ENCODE measurements around the gene HNRNPA0.

Gene HNRNPA0

DNA sequence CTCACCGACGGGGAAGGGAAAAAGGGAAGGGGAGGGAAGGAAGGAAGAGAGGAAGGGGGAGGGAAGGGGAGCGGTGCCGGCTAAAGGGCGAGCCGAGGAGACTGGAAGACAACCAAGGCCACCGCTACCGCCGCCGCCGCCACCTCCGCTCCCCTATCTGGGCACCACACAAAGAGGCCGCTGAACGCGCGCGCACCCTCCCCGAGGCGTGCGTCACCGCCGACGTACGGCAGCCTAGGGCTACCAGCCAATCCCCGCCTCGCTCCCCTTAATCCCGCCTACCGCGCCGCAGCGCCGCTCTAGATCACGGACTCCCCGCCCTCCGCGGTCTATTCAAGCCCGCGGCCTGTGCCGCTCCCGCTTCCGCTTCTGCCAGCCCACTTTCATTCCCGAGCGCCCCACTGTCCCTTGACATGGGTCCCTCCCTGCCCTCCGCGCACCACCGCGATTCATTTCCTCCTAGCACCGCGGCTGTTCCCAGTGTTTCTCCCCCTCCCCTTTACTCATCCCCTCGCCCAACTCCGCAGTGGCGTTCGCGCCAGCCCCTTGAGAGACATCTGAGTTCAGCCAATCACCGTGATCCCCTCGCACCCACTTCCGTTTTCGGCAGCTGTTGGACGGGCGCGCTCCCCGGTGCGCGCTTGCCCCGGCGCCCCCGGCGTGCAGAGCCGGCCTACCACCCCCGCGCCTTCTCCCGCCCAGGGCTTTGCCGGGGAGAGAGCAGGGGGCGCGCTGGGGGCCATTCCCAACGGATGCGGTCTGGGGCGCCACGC, at the start of gene HNRNPA0:
HNRNPA0 (minus strand) TSS at position 176 of the 773 bp plus-strand sequence. CDS start 297 bp downstream, outside the sequence.
- Histone ChIP-seq H3K27me3 (ENCODE audit: insufficient read depth, low read length, poor library complexity, severe bottlenecking) (peaks cover 11% of the 10 kb centered on the region), H3K4me3 (ENCODE audit: low read length, poor library complexity, severe bottlenecking) (peak within 1 kb of the TSS; percentile 99), H3K79me2 (ENCODE audit: insufficient read depth, low read length) (peaks cover 48% of the 10 kb centered on the region), H2AFZ (ENCODE audit: low read length) (peak within 1 kb of the TSS; percentile 81), H3K9me2 (replicated peaks; ENCODE audit: low read depth, low read length) (no peaks in the 10 kb centered on the region), H3K36me3 (ENCODE audit: insufficient read depth, low read length) (peaks cover 16% of the 10 kb centered on the region), H3K9me3 (ENCODE audit: insufficient read depth, low read depth, low read length) (no peaks in the 10 kb centered on the region), H3K4me2 (ENCODE audit: low read depth, low read length, poor library complexity, severe bottlenecking) (peak within 1 kb of the TSS; percentile 88), H3F3A (ENCODE audit: low read depth) (no peaks in the 10 kb centered on the region), H3K9ac (ENCODE audit: low read depth, low read length, poor library complexity, severe bottlenecking) (peak within 1 kb of the TSS; percentile 100), H4K20me1 (ENCODE audit: insufficient read depth, low read length, poor library complexity, severe bottlenecking) (peaks cover 46% of the 10 kb centered on the region), H3K4me1 (ENCODE audit: insufficient read depth, low read length, poor library complexity, severe bottlenecking) (peaks cover 31% of the 10 kb centered on the region)
- TF ChIP-seq, protein P1, sequence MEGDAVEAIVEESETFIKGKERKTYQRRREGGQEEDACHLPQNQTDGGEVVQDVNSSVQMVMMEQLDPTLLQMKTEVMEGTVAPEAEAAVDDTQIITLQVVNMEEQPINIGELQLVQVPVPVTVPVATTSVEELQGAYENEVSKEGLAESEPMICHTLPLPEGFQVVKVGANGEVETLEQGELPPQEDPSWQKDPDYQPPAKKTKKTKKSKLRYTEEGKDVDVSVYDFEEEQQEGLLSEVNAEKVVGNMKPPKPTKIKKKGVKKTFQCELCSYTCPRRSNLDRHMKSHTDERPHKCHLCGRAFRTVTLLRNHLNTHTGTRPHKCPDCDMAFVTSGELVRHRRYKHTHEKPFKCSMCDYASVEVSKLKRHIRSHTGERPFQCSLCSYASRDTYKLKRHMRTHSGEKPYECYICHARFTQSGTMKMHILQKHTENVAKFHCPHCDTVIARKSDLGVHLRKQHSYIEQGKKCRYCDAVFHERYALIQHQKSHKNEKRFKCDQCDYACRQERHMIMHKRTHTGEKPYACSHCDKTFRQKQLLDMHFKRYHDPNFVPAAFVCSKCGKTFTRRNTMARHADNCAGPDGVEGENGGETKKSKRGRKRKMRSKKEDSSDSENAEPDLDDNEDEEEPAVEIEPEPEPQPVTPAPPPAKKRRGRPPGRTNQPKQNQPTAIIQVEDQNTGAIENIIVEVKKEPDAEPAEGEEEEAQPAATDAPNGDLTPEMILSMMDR (conservative IDR thresholded peaks at IDR 0.05; ENCODE audit: low read length) = no peak
- TF ChIP-seq EZH2phosphoT487 (IDR thresholded peaks at IDR 0.05; ENCODE audit: borderline replicate concordance) = no peak

DNA sequence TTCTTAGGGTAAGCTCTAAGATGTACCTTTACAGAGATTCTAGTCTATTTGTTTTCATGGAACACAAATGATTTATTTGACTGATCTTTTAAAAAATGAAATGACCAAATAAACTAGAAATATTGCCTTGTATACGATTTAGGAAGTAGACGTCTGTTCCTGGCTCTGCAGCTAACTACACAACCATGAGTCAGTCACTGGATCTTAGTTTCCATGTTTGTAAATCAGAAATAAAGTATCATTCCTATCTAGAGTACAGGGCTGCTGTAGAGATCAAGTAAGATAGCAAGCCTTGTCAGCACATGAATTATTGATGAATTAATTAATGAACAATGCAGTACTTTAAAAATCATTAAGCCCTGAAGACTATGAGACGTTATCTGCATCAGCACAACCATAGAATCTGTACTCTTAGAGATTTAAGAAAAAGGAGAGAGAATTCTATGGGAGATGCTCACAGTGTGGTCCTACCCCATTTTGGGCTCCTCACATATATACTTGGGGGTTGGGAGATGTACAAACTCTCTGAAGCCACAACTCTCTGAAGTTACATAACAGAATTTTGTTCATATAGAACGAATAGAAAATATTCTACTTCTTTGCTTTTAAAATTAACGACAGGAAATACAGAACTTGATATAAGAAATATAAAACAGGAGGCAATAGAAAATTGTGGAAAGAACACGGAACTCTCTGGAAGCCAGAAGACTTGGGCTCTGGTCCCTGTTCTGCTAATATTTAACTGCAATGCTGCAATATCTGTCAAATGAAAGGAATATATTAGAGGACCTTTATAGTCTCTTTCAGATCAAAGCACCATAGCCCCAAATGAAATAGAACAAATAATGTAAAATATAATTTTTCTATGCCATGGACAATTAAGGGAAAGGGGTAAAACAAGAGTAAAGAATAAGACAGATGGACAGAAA, 48.4 kb upstream of the HNRNPA0 start:
- no peak overlapping the region for H3K4me2 ChIP-seq (ENCODE audit: low read depth, low read length, poor library complexity, severe bottlenecking)
- no peaks in the 10 kb centered on the region for H4K20me1 ChIP-seq (ENCODE audit: insufficient read depth, low read length, poor library complexity, severe bottlenecking)
- H3K9me3 ChIP-seq (ENCODE audit: insufficient read depth, low read depth, low read length) = no peaks in the 10 kb centered on the region
- TF ChIP-seq EZH2phosphoT487 (IDR thresholded peaks at IDR 0.05; ENCODE audit: borderline replicate concordance) = no peak
- TF ChIP-seq, protein P1 (conservative IDR thresholded peaks at IDR 0.05; ENCODE audit: low read length) = no peak
- H3K9ac ChIP-seq (ENCODE audit: low read depth, low read length, poor library complexity, severe bottlenecking) = no peak overlapping the region
- no peaks in the 10 kb centered on the region for H3K4me1 ChIP-seq (ENCODE audit: insufficient read depth, low read length, poor library complexity, severe bottlenecking)
- no peaks in the 10 kb centered on the region for H3K27me3 ChIP-seq (ENCODE audit: insufficient read depth, low read length, poor library complexity, severe bottlenecking)
- H3K36me3 ChIP-seq (ENCODE audit: insufficient read depth, low read length) = no peaks in the 10 kb centered on the region
- no peaks in the 10 kb centered on the region for H3F3A ChIP-seq (ENCODE audit: low read depth)
- H2AFZ ChIP-seq (ENCODE audit: low read length) = no peak overlapping the region
- no peak overlapping the region for H3K4me3 ChIP-seq (ENCODE audit: low read length, poor library complexity, severe bottlenecking)
- no peaks in the 10 kb centered on the region for H3K79me2 ChIP-seq (ENCODE audit: insufficient read depth, low read length)
- no peaks in the 10 kb centered on the region for H3K9me2 ChIP-seq (replicated peaks; ENCODE audit: low read depth, low read length)

DNA sequence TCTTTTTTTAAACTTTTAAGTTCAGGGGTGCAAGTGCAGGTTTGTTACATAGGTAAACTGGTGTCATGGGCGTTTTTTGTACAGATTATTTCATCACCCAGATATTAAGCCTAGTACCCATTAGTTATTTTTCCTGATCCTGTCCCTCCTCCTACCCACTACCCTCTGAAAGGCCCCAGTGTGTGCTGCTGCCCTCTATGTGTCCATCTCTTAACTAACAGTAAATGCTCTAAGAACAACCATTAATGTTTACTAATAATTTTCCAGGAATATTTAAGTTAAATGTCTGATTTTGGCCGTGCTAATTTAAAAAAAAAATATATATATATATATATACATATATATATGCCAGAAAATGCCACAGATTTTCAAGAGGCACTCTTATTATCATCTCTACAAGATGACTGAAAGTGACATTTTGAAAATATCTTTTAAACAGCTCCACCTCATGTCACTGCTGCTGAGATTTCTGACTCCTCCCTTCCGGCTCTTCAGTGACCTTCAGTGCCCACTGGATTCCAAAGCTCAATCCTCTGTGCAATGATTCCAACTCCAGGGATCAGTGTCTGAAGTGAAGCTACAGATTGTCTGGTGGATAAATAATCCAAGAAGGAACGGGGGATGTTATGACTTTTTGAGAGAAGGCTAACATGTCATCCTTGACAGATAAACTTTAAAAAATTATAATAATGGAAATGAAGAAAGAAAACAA, 46.7 kb upstream of the HNRNPA0 start:
- Histone ChIP-seq H3K4me1 (ENCODE audit: insufficient read depth, low read length, poor library complexity, severe bottlenecking) (no peaks in the 10 kb centered on the region), H3K27me3 (ENCODE audit: insufficient read depth, low read length, poor library complexity, severe bottlenecking) (no peaks in the 10 kb centered on the region), H2AFZ (ENCODE audit: low read length) (no peak overlapping the region), H3K36me3 (ENCODE audit: insufficient read depth, low read length) (no peaks in the 10 kb centered on the region), H3F3A (ENCODE audit: low read depth) (no peaks in the 10 kb centered on the region), H3K79me2 (ENCODE audit: insufficient read depth, low read length) (no peaks in the 10 kb centered on the region), H3K9me3 (ENCODE audit: insufficient read depth, low read depth, low read length) (no peaks in the 10 kb centered on the region), H3K9me2 (replicated peaks; ENCODE audit: low read depth, low read length) (no peaks in the 10 kb centered on the region), H3K9ac (ENCODE audit: low read depth, low read length, poor library complexity, severe bottlenecking) (no peak overlapping the region), H3K4me3 (ENCODE audit: low read length, poor library complexity, severe bottlenecking) (no peak overlapping the region), H4K20me1 (ENCODE audit: insufficient read depth, low read length, poor library complexity, severe bottlenecking) (no peaks in the 10 kb centered on the region), H3K4me2 (ENCODE audit: low read depth, low read length, poor library complexity, severe bottlenecking) (no peak overlapping the region)
- no peak for TF ChIP-seq EZH2phosphoT487 (IDR thresholded peaks at IDR 0.05; ENCODE audit: borderline replicate concordance)
- TF ChIP-seq, protein P1 (conservative IDR thresholded peaks at IDR 0.05; ENCODE audit: low read length) = 0 out of 2 replicates have a peak, but pooled peaks have one; percentile 9

Data from Loucy (cell line).